ENCODE measurements around the gene SUN5. TPM values are rescaled to one million over a fixed set of nuclear protein-coding genes. Genes with fewer than 3 reads are reported as not detected.

SUN5 gene
- total and polyA plus RNA-seq, 2 of the 8 experiments (the other 6 are each of a cell fraction or from before 2014, with no cell fraction given), result not detected

- TF ChIP-seq PHF8 (conservative IDR thresholded peaks at IDR 0.05; ENCODE audit: low read depth, low read length) (no peak), KDM4A (IDR thresholded peaks at IDR 0.05; ENCODE audit: low read depth, low read length, severe bottlenecking) (no peak), KDM5A (IDR thresholded peaks at IDR 0.05; ENCODE audit: low read length) (no peak), CHD1 (IDR thresholded peaks at IDR 0.05; ENCODE audit: low read depth, low read length) (no peak), JUN (IDR thresholded peaks at IDR 0.05; ENCODE audit: low read depth, low read length) (no peak)
These were observed 34.7 kb downstream of the SUN5 start (continued) for GRCh38 chr20:32969356-32970114.
